T-helper 2 cell treated with Interferon-gamma antibody and Interleukin-4, amounts not matched to agents 100 ng/mL and 5 ng/mL, for 36 hours (primary cell): ENCODE data around the gene TMEM187. TPM values are rescaled to one million over a fixed set of nuclear protein-coding genes. Genes with fewer than 3 reads are reported as not detected.

Source experiments
- intact Hi-C: fragments of 100-400 bp; cut with micrococcal nuclease; formaldehyde crosslinking; loops from one replicate; pipeline ENCODE4 v1.15.1; 2023
- total RNA-seq: library from RNA; stranded (reverse); gene quantifications from 2 replicates; pipeline ENCODE4 v1.2.3, GENCODE V29; 2022

Gene TMEM187
- total RNA-seq, 1 donor from 2014 or later: 5.9 TPM

GRCh38 chrX:153969125-153969903 is 3.2 kb upstream of the TMEM187 start:
- intact Hi-C loops: no loop called here

GRCh38 chrX:153969904-153970356 is 2.6 kb upstream of the TMEM187 start:
- intact Hi-C loops: loop anchor here (2.0 kb wide), 1 partner anchor 51 kb away; no protein-coding TSS in a partner anchor

GRCh38 chrX:153970357-153971123 is 2.0 kb upstream of the TMEM187 start:
- intact Hi-C loops: loop anchor here (1.0 to 2.0 kb wide), 2 partner anchors 42 to 50 kb away; no protein-coding TSS in a partner anchor

GRCh38 chrX:153971124-153971449 is 1.5 kb upstream of the TMEM187 start:
- intact Hi-C loops: loop anchor here (1.0 to 2.0 kb wide), 2 partner anchors 43 to 50 kb away; no protein-coding TSS in a partner anchor

- intact Hi-C loops: loop anchor here (1.0 to 2.0 kb wide), 4 partner anchors 10 to 399 kb away; no protein-coding TSS in a partner anchor
Measured at GRCh38 chrX:153971450-153972367, 845 bp upstream of the TMEM187 start, which contains the start of gene HCFC1. Gene HCFC1, minus strand, starts transcription at chrX:153971818. Its CDS starts 978 bp downstream, at chrX:153970840.

GRCh38 chrX:153973127-153974002 is 811 bp downstream of the TMEM187 start:
- intact Hi-C loops: loop anchor here (2.0 kb wide), 1 partner anchor 397 kb away; no protein-coding TSS in a partner anchor

- intact Hi-C loops: no loop called here
Measured at GRCh38 chrX:153974003-153974725, 1.6 kb downstream of the TMEM187 start.

- intact Hi-C loops: no loop called here
Measured at GRCh38 chrX:153974726-153975286, 2.3 kb downstream of the TMEM187 start.

- intact Hi-C loops: loop anchor here (10.0 kb wide), 1 partner anchor 114 kb away; the partner anchor contains the start of gene MECP2
Measured at GRCh38 chrX:153980394-153980793, 7.8 kb downstream of the TMEM187 start.

- intact Hi-C loops: loop anchor here (1.0 to 10.0 kb wide), 2 partner anchors 9 to 114 kb away; partner anchors contain the start of genes MECP2 and TMEM187
Measured at GRCh38 chrX:153981231-153981630, 8.7 kb downstream of the TMEM187 start.

GRCh38 chrX:153981771-153982533 is 9.4 kb downstream of the TMEM187 start:
- intact Hi-C loops: loop anchor here (1.0 to 10.0 kb wide), 2 partner anchors 10 to 113 kb away; partner anchors contain the start of genes MECP2 and TMEM187

- intact Hi-C loops: loop anchor here (10.0 kb wide), 1 partner anchor 111 kb away; the partner anchor contains the start of gene MECP2
Measured at GRCh38 chrX:153983321-153983801, 10.8 kb downstream of the TMEM187 start.

- intact Hi-C loops: loop anchor here (10.0 kb wide), 1 partner anchor 110 kb away; the partner anchor contains the start of gene MECP2
Measured at GRCh38 chrX:153984351-153985178, 12.0 kb downstream of the TMEM187 start.

GRCh38 chrX:153988493-153988892 is 15.9 kb downstream of the TMEM187 start:
- intact Hi-C loops: loop anchor here (10.0 kb wide), 1 partner anchor 106 kb away; the partner anchor contains the start of gene MECP2

GRCh38 chrX:153989973-153990655 is 17.6 kb downstream of the TMEM187 start:
- intact Hi-C loops: loop anchor here (10.0 kb wide), 1 partner anchor 105 kb away; the partner anchor contains the start of gene MECP2
